Measurements from ENCODE around the gene FSD1L. TPM values are rescaled to one million over a fixed set of nuclear protein-coding genes. Genes with fewer than 3 reads are reported as not detected.
"Not testable (repeated sequence)": the region's sequence is repeated elsewhere in the genome, so short reads cannot be mapped to it uniquely, and the experiment has no call there.

Gene FSD1L
- total RNA-seq, 2 experiments from 2014 or later = 0.79 to 0.86 TPM

GRCh38 chr9:105539452-105539851 lies 91.6 kb downstream of the FSD1L start:
- no peak overlapping the region for H3K4me3 Mint-ChIP-seq
- CTCF ChIA-PET = no interaction called here
- no peaks in the 10 kb centered on the region for H3K9me3 Mint-ChIP-seq
- no peak overlapping the region for H3K27ac Mint-ChIP-seq
- no peaks in the 10 kb centered on the region for H3K36me3 Mint-ChIP-seq (ENCODE audit: low read depth)
- intact Hi-C loops (cut with micrococcal nuclease) = no loop called here
- DNase-seq = no peak
- H3K4me1 Mint-ChIP-seq (ENCODE audit: low read depth) = peaks cover 23% of the 10 kb centered on the region
- peaks cover 5% of the 10 kb centered on the region for H3K27me3 Mint-ChIP-seq (ENCODE audit: low read depth)

GRCh38 chr9:105541838-105542237 lies 94.0 kb downstream of the FSD1L start:
- H3K4me3 Mint-ChIP-seq = no peak overlapping the region
- intact Hi-C loops (cut with micrococcal nuclease) = loop anchor here (1.0 to 5.0 kb wide), 6 partner anchors 16 to 1420 kb away; partner anchors contain the start of genes FKTN, FSD1L, SLC44A1 and TMEM38B
- H3K36me3 Mint-ChIP-seq (ENCODE audit: low read depth) = no peaks in the 10 kb centered on the region
- peaks cover 9% of the 10 kb centered on the region for H3K4me1 Mint-ChIP-seq (ENCODE audit: low read depth)
- peaks cover 7% of the 10 kb centered on the region for H3K27me3 Mint-ChIP-seq (ENCODE audit: low read depth)
- CTCF ChIA-PET = interaction anchor here (1.1 kb wide), 1 partner anchor 9 kb away, joined by 3 read pairs; no protein-coding TSS in a partner anchor
- no peaks in the 10 kb centered on the region for H3K9me3 Mint-ChIP-seq
- H3K27ac Mint-ChIP-seq = no peak overlapping the region
- DNase-seq = no peak

GRCh38 chr9:105554042-105554441 lies 106.2 kb downstream of the FSD1L start:
- Mint-ChIP-seq H3K27ac (no peak overlapping the region), H3K36me3 (ENCODE audit: low read depth) (no peaks in the 10 kb centered on the region), H3K9me3 (no peaks in the 10 kb centered on the region), H3K4me1 (ENCODE audit: low read depth) (peaks cover 10% of the 10 kb centered on the region), H3K4me3 (no peak overlapping the region), H3K27me3 (ENCODE audit: low read depth) (no peaks in the 10 kb centered on the region)
- CTCF ChIA-PET = no interaction called here
- DNase-seq = no peak
- intact Hi-C loops (cut with micrococcal nuclease) = loop anchor here (10.0 kb wide), 1 partner anchor 1731 kb away; the partner anchor contains the start of gene RAD23B

GRCh38 chr9:105557804-105558610 lies 110.2 kb downstream of the FSD1L start, which contains the start of gene FKTN:
FKTN (plus strand) TSS chr9:105558131; CDS start chr9:105575033, 16,902 bp downstream.
- no peaks in the 10 kb centered on the region for H3K27me3 Mint-ChIP-seq (ENCODE audit: low read depth)

GRCh38 chr9:105572455-105572854 lies 124.6 kb downstream of the FSD1L start:
- CTCF ChIA-PET = no interaction called here
- Mint-ChIP-seq H3K27ac (no peak overlapping the region), H3K9me3 (peaks cover 13% of the 10 kb centered on the region), H3K4me1 (ENCODE audit: low read depth) (peaks cover 2% of the 10 kb centered on the region), H3K4me3 (no peak overlapping the region), H3K27me3 (ENCODE audit: low read depth) (no peaks in the 10 kb centered on the region), H3K36me3 (ENCODE audit: low read depth) (peaks cover 41% of the 10 kb centered on the region)
- DNase-seq = no peak
- intact Hi-C loops (cut with micrococcal nuclease) = no loop called here

More at GRCh38 chr9:105557804-105558610, 110.2 kb downstream of the FSD1L start, which contains the start of gene FKTN:
- Mint-ChIP-seq H3K36me3 (ENCODE audit: low read depth) (peaks cover 24% of the 10 kb centered on the region), H3K27ac (peak within 1 kb of the TSS; percentile 77), H3K9me3 (peaks cover 6% of the 10 kb centered on the region), H3K4me1 (ENCODE audit: low read depth) (peaks cover 16% of the 10 kb centered on the region), H3K4me3 (peak within 1 kb of the TSS; percentile 85)
- CTCF ChIA-PET = no interaction called here
- intact Hi-C loops (cut with micrococcal nuclease) = loop anchor here (1.0 to 10.0 kb wide), 8 partner anchors 16 to 1727 kb away; partner anchors contain the start of genes FSD1L, NIPSNAP3A, RAD23B and SLC44A1
- DNase-seq = peak; percentile 88

- H3K4me1 Mint-ChIP-seq (ENCODE audit: low read depth); H3K9me3 Mint-ChIP-seq; intact Hi-C loops (cut with micrococcal nuclease); DNase-seq; H3K27me3 Mint-ChIP-seq (ENCODE audit: low read depth); H3K27ac Mint-ChIP-seq; H3K4me3 Mint-ChIP-seq; CTCF ChIA-PET: not testable (repeated sequence)
- peaks cover 25% of the 10 kb centered on the region for H3K36me3 Mint-ChIP-seq (ENCODE audit: low read depth)
These were observed 132.1 kb downstream of the FSD1L start for GRCh38 chr9:105579952-105580351.

- intact Hi-C loops (cut with micrococcal nuclease); H3K27ac Mint-ChIP-seq; H3K4me1 Mint-ChIP-seq (ENCODE audit: low read depth); CTCF ChIA-PET; H3K9me3 Mint-ChIP-seq; DNase-seq; H3K4me3 Mint-ChIP-seq; H3K27me3 Mint-ChIP-seq (ENCODE audit: low read depth): not testable (repeated sequence)
- H3K36me3 Mint-ChIP-seq (ENCODE audit: low read depth) = peaks cover 16% of the 10 kb centered on the region
These were observed 133.7 kb downstream of the FSD1L start for GRCh38 chr9:105581550-105581949.

- H3K36me3 Mint-ChIP-seq (ENCODE audit: low read depth) = peaks cover 34% of the 10 kb centered on the region
These were observed 145.3 kb downstream of the FSD1L start for GRCh38 chr9:105593145-105593544.

More at GRCh38 chr9:105593145-105593544, 145.3 kb downstream of the FSD1L start:
- Mint-ChIP-seq H3K27me3 (ENCODE audit: low read depth) (no peaks in the 10 kb centered on the region), H3K9me3 (peaks cover 12% of the 10 kb centered on the region), H3K4me3 (no peak overlapping the region), H3K27ac (no peak overlapping the region), H3K4me1 (ENCODE audit: low read depth) (no peaks in the 10 kb centered on the region)
- CTCF ChIA-PET = no interaction called here
- DNase-seq = no peak
- intact Hi-C loops (cut with micrococcal nuclease) = no loop called here

Other genes with a start within 250 kb of the FSD1L start
- gene SLC44A1, start 203.4 kb upstream of the FSD1L start, total RNA-seq = 10 to 100 TPM; 17.6 to 18.6 TPM
- gene FKTN, start 110.1 kb downstream of the FSD1L start, total RNA-seq = 1 to 10 TPM; 8.0 to 9.6 TPM
- gene TAL2, start 214.4 kb downstream of the FSD1L start, total RNA-seq = not detected
- 10 to 100 TPM; 17.6 TPM for gene TMEM38B, start 246.5 kb downstream of the FSD1L start, total RNA-seq

Measured in activated naive CD4-positive, alpha-beta T cell treated with anti-CD3 and anti-CD28 coated beads for 36 hours (primary cell).